ENCODE results near the gene VEZF1. TPM values are rescaled to one million over a fixed set of nuclear protein-coding genes. Genes with fewer than 3 reads are reported as not detected.
"Not testable (repeated sequence)": the region's sequence is repeated elsewhere in the genome, so short reads cannot be mapped to it uniquely, and the experiment has no call there.

VEZF1 gene
- total RNA-seq, 1 experiment from 2014 or later: 48.2 TPM

GRCh38 chr17:57988301-57989250 lies 522 bp upstream of the VEZF1 start:
- peak overlapping the region; percentile 78 for H3K4me3 ChIP-seq (ENCODE audit: insufficient read depth, low read depth, low read length)
- H3K27me3 ChIP-seq (ENCODE audit: control insufficient read depth, insufficient read depth, low read length): no peaks in the 10 kb centered on the region
- H3K36me3 ChIP-seq (replicated peaks; ENCODE audit: control insufficient read depth, insufficient read depth, low read length): no peaks in the 10 kb centered on the region
- DNase-seq: peak; percentile 94

GRCh38 chr17:57986841-57987580 lies 1.0 kb downstream of the VEZF1 start:
- Histone ChIP-seq H3K27me3 (ENCODE audit: control insufficient read depth, insufficient read depth, low read length) (no peaks in the 10 kb centered on the region), H3K4me3 (ENCODE audit: insufficient read depth, low read depth, low read length) (peak overlapping the region; percentile 78), H3K36me3 (replicated peaks; ENCODE audit: control insufficient read depth, insufficient read depth, low read length) (peaks cover 1% of the 10 kb centered on the region)
- peak; percentile 85 for DNase-seq

- no peaks in the 10 kb centered on the region for H3K27me3 ChIP-seq (ENCODE audit: control insufficient read depth, insufficient read depth, low read length)
- no peak for DNase-seq
- no peak overlapping the region for H3K4me3 ChIP-seq (ENCODE audit: insufficient read depth, low read depth, low read length)
- peaks cover 5% of the 10 kb centered on the region for H3K36me3 ChIP-seq (replicated peaks; ENCODE audit: control insufficient read depth, insufficient read depth, low read length)
Measured at GRCh38 chr17:57985675-57985974, 2.4 kb downstream of the VEZF1 start.

- no peak overlapping the region for H3K4me3 ChIP-seq (ENCODE audit: insufficient read depth, low read depth, low read length)
- H3K27me3 ChIP-seq (ENCODE audit: control insufficient read depth, insufficient read depth, low read length): no peaks in the 10 kb centered on the region
- peaks cover 5% of the 10 kb centered on the region for H3K36me3 ChIP-seq (replicated peaks; ENCODE audit: control insufficient read depth, insufficient read depth, low read length)
- no peak for DNase-seq
Measured at GRCh38 chr17:57984936-57985674, 2.9 kb downstream of the VEZF1 start.

GRCh38 chr17:57984261-57984890 lies 3.7 kb downstream of the VEZF1 start:
- Histone ChIP-seq H3K36me3 (replicated peaks; ENCODE audit: control insufficient read depth, insufficient read depth, low read length) (peaks cover 5% of the 10 kb centered on the region), H3K27me3 (ENCODE audit: control insufficient read depth, insufficient read depth, low read length) (no peaks in the 10 kb centered on the region), H3K4me3 (ENCODE audit: insufficient read depth, low read depth, low read length) (no peak overlapping the region)
- DNase-seq: no peak

GRCh38 chr17:57983446-57983845 lies 4.6 kb downstream of the VEZF1 start:
- H3K27me3 ChIP-seq (ENCODE audit: control insufficient read depth, insufficient read depth, low read length): no peaks in the 10 kb centered on the region
- DNase-seq: no peak
- H3K36me3 ChIP-seq (replicated peaks; ENCODE audit: control insufficient read depth, insufficient read depth, low read length): peaks cover 8% of the 10 kb centered on the region
- no peak overlapping the region for H3K4me3 ChIP-seq (ENCODE audit: insufficient read depth, low read depth, low read length)

- DNase-seq: no peak
- Histone ChIP-seq H3K36me3 (replicated peaks; ENCODE audit: control insufficient read depth, insufficient read depth, low read length) (peaks cover 10% of the 10 kb centered on the region), H3K27me3 (ENCODE audit: control insufficient read depth, insufficient read depth, low read length) (no peaks in the 10 kb centered on the region), H3K4me3 (ENCODE audit: insufficient read depth, low read depth, low read length) (no peak overlapping the region)
Measured at GRCh38 chr17:57982452-57983170, 5.4 kb downstream of the VEZF1 start.

GRCh38 chr17:57980522-57980921 lies 7.5 kb downstream of the VEZF1 start:
- peaks cover 21% of the 10 kb centered on the region for H3K36me3 ChIP-seq (replicated peaks; ENCODE audit: control insufficient read depth, insufficient read depth, low read length)

GRCh38 chr17:57979076-57979475 lies 9.0 kb downstream of the VEZF1 start:
- H3K27me3 ChIP-seq (ENCODE audit: control insufficient read depth, insufficient read depth, low read length): no peaks in the 10 kb centered on the region
- no peak for DNase-seq
- no peak overlapping the region for H3K4me3 ChIP-seq (ENCODE audit: insufficient read depth, low read depth, low read length)
- H3K36me3 ChIP-seq (replicated peaks; ENCODE audit: control insufficient read depth, insufficient read depth, low read length): peaks cover 25% of the 10 kb centered on the region

More at GRCh38 chr17:57980522-57980921, 7.5 kb downstream of the VEZF1 start:
- Histone ChIP-seq H3K4me3 (ENCODE audit: insufficient read depth, low read depth, low read length) (no peak overlapping the region), H3K27me3 (ENCODE audit: control insufficient read depth, insufficient read depth, low read length) (no peaks in the 10 kb centered on the region)
- DNase-seq: no peak

- DNase-seq: no peak
- H3K36me3 ChIP-seq (replicated peaks; ENCODE audit: control insufficient read depth, insufficient read depth, low read length): peaks cover 24% of the 10 kb centered on the region
- no peak overlapping the region for H3K4me3 ChIP-seq (ENCODE audit: insufficient read depth, low read depth, low read length)
- H3K27me3 ChIP-seq (ENCODE audit: control insufficient read depth, insufficient read depth, low read length): no peaks in the 10 kb centered on the region
Measured at GRCh38 chr17:57976594-57976993, 11.5 kb downstream of the VEZF1 start.

- H3K36me3 ChIP-seq (replicated peaks; ENCODE audit: control insufficient read depth, insufficient read depth, low read length): peaks cover 22% of the 10 kb centered on the region
- H3K27me3 ChIP-seq (ENCODE audit: control insufficient read depth, insufficient read depth, low read length): no peaks in the 10 kb centered on the region
- DNase-seq: no peak
- H3K4me3 ChIP-seq (ENCODE audit: insufficient read depth, low read depth, low read length): no peak overlapping the region
Measured at GRCh38 chr17:57975044-57975443, 13.0 kb downstream of the VEZF1 start.

GRCh38 chr17:57974053-57974824 lies 13.8 kb downstream of the VEZF1 start:
- H3K36me3 ChIP-seq (replicated peaks; ENCODE audit: control insufficient read depth, insufficient read depth, low read length): peaks cover 22% of the 10 kb centered on the region
- H3K4me3 ChIP-seq (ENCODE audit: insufficient read depth, low read depth, low read length); DNase-seq; H3K27me3 ChIP-seq (ENCODE audit: control insufficient read depth, insufficient read depth, low read length): not testable (repeated sequence)

- no peak for DNase-seq
- Histone ChIP-seq H3K27me3 (ENCODE audit: control insufficient read depth, insufficient read depth, low read length) (no peaks in the 10 kb centered on the region), H3K4me3 (ENCODE audit: insufficient read depth, low read depth, low read length) (no peak overlapping the region), H3K36me3 (replicated peaks; ENCODE audit: control insufficient read depth, insufficient read depth, low read length) (peaks cover 15% of the 10 kb centered on the region)
Measured at GRCh38 chr17:57972151-57972550, 15.9 kb downstream of the VEZF1 start.

Measured in H7 (cell line).